ENCODE data around the gene CARS1.

DNA sequence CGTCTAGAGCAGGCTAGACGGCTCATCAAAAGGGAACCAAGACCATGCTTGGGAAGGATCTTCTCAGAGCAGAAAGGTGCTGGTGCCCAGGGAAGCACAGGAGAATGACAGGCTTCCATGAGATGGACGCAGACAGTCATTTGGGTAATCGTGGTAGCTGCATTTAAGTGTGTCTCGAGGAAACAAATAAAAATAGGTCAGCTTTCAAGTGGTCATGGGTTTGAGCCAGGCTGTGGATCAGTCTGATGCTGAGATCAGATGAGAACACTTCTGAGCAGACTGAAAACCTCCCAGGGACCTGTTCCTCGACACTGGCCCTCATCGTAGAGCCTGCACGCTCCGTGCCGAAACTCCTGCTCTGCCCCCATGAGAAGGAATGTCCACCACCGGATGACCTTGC is 4.7 kb downstream of the CARS1 start:
- TF ChIP-seq CTCF (IDR thresholded peaks at IDR 0.05; ENCODE audit: insufficient read depth, low read length): no peak
- TF ChIP-seq POLR2AphosphoS5 (IDR thresholded peaks at IDR 0.05; ENCODE audit: low read depth): no peak
- no peak for TF ChIP-seq REST (IDR thresholded peaks at IDR 0.05; ENCODE audit: insufficient replicate concordance, low read depth)
- no peak for TF ChIP-seq SPI1 (IDR thresholded peaks at IDR 0.05; ENCODE audit: borderline replicate concordance, low read depth)
- TF ChIP-seq GABPA (IDR thresholded peaks at IDR 0.05; ENCODE audit: low read depth): no peak

Data from HL-60 (cell line).